HEK293 (cell line): ENCODE data around the gene DOCK4.

ENCODE experiments used
- CTCF ChIA-PET: fragments of 350-600 bp; formaldehyde crosslinking; extraction: SDS; loops from one replicate; lab custom pipeline; 2021; ENCODE audit warnings: antibody characterized with exemption; lab: Yijun Ruan, JAX
- POLR2A ChIA-PET: fragments of 300-600 bp; formaldehyde crosslinking; extraction: SDS; loops from one replicate; lab custom pipeline; 2020; ENCODE audit warnings: antibody characterized with exemption, inconsistent platforms; lab: Yijun Ruan, JAX
- H3K27ac ChIP-seq: fragments of 200-500 bp; sonication (Bioruptor generic); 2 replicates; pipeline ENCODE4 v1.5.1; 2014; ENCODE audit warnings: low read depth, low read length, control low read depth, inconsistent platforms; ENCODE audit errors: extremely low read depth
- H3K36me3 ChIP-seq, 2 experiments: fragments of 200-500 bp in 1 of 2; sonication (Bioruptor generic) in 1 of 2; 1 replicate in 1 of 2; 2 replicates in 1 of 2; pipeline ENCODE4 v1.5.1; 2014 to 2017; ENCODE audit warnings: inconsistent platforms in 2 of 2, low read length in 2 of 2; ENCODE audit not compliant: control insufficient read depth in 2 of 2, insufficient read depth in 1 of 2
- H3K4me1 ChIP-seq: fragments of 200-500 bp; sonication (Bioruptor generic); 2 replicates; pipeline ENCODE4 v1.5.1; 2014; ENCODE audit warnings: mild to moderate bottlenecking, low read length, inconsistent platforms; ENCODE audit not compliant: control insufficient read depth, insufficient read depth
- H3K4me3 ChIP-seq: 2 replicates; pipeline ENCODE4 v1.5.1; 2011; ENCODE audit warnings: low read depth, mild to moderate bottlenecking, control low read depth, low read length, moderate library complexity
- H3K9me3 ChIP-seq: fragments of 200-500 bp; sonication (Bioruptor generic); 2 replicates; pipeline ENCODE4 v1.5.1; 2014; ENCODE audit warnings: low read depth, low read length, inconsistent platforms; ENCODE audit not compliant: control insufficient read depth, insufficient read depth
- BCL11B ChIP-seq: fragments of 450-650 bp; formaldehyde crosslinking; IDR thresholded peaks from 2 replicates; pipeline ENCODE4 v1.5.1; 2016; ENCODE audit warnings: low read depth, missing biosample characterization, missing genetic modification characterization
- KLF8 ChIP-seq: fragments of 450-650 bp; formaldehyde crosslinking; IDR thresholded peaks from 2 replicates; pipeline ENCODE4 v1.5.1; 2016; ENCODE audit warnings: missing biosample characterization, missing genetic modification characterization
- PRDM1 ChIP-seq: fragments of 450-650 bp; formaldehyde crosslinking; IDR thresholded peaks from 2 replicates; pipeline ENCODE4; 2016; ENCODE audit warnings: missing biosample characterization, missing genetic modification characterization
- REPIN1 ChIP-seq: fragments of 450-650 bp; formaldehyde crosslinking; IDR thresholded peaks from 2 replicates; pipeline ENCODE4 v1.5.1; 2017; ENCODE audit warnings: missing biosample characterization, missing genetic modification characterization, low read depth
- TRIM28 ChIP-seq: IDR thresholded peaks from 2 replicates; pipeline ENCODE4 v1.6.1; 2011; ENCODE audit warnings: low read length, control low read depth, borderline replicate concordance
- ZBTB8A ChIP-seq: fragments of 450-650 bp; formaldehyde crosslinking; IDR thresholded peaks from 2 replicates; pipeline ENCODE4 v1.5.1; 2016; ENCODE audit warnings: missing biosample characterization, missing genetic modification characterization
- ZNF10 ChIP-seq: fragments of 450-650 bp; formaldehyde crosslinking; IDR thresholded peaks from 2 replicates; pipeline ENCODE4 v1.5.1; 2017; ENCODE audit warnings: missing biosample characterization, missing genetic modification characterization
- ZNF157 ChIP-seq: fragments of 450-650 bp; formaldehyde crosslinking; IDR thresholded peaks from 2 replicates; pipeline ENCODE4 v1.5.1; 2016; ENCODE audit warnings: missing biosample characterization, missing genetic modification characterization
- ZNF174 ChIP-seq: fragments of 450-650 bp; formaldehyde crosslinking; IDR thresholded peaks from 2 replicates; pipeline ENCODE4 v1.5.0; 2017; ENCODE audit warnings: missing biosample characterization, mild to moderate bottlenecking, missing genetic modification characterization
- ZNF211 ChIP-seq: fragments of 450-650 bp; formaldehyde crosslinking; IDR thresholded peaks from 2 replicates; pipeline ENCODE4 v1.5.1; 2016; ENCODE audit warnings: low read depth, missing biosample characterization, missing genetic modification characterization
- ZNF311 ChIP-seq: fragments of 450-650 bp; formaldehyde crosslinking; IDR thresholded peaks from 2 replicates; pipeline ENCODE4 v1.5.1; 2017; ENCODE audit warnings: missing biosample characterization, missing genetic modification characterization, borderline replicate concordance
- ZNF335 ChIP-seq: fragments of 450-650 bp; formaldehyde crosslinking; conservative IDR thresholded peaks from 2 replicates; pipeline ENCODE4 v1.5.1; 2016; ENCODE audit warnings: missing biosample characterization, missing genetic modification characterization
- ZNF366 ChIP-seq: fragments of 450-650 bp; formaldehyde crosslinking; conservative IDR thresholded peaks from 2 replicates; pipeline ENCODE4 v1.5.1; 2016; ENCODE audit warnings: missing biosample characterization, missing genetic modification characterization
- ZNF394 ChIP-seq: fragments of 450-650 bp; formaldehyde crosslinking; IDR thresholded peaks from 2 replicates; pipeline ENCODE4 v1.5.1; 2016; ENCODE audit warnings: missing biosample characterization, missing genetic modification characterization, mild to moderate bottlenecking, moderate library complexity, borderline replicate concordance
- ZNF426 ChIP-seq: fragments of 450-650 bp; formaldehyde crosslinking; IDR thresholded peaks from 2 replicates; pipeline ENCODE4 v1.5.1; 2017; ENCODE audit warnings: missing biosample characterization, missing genetic modification characterization, mild to moderate bottlenecking, inconsistent platforms, moderate library complexity
- ZNF530 ChIP-seq: fragments of 450-650 bp; formaldehyde crosslinking; IDR thresholded peaks from 2 replicates; pipeline ENCODE4 v1.5.1; 2016; ENCODE audit warnings: low read depth, missing biosample characterization, missing genetic modification characterization
- ZNF555 ChIP-seq: fragments of 450-650 bp; formaldehyde crosslinking; conservative IDR thresholded peaks from 2 replicates; pipeline ENCODE4 v1.5.1; 2017; ENCODE audit warnings: missing biosample characterization, mild to moderate bottlenecking, missing genetic modification characterization, inconsistent platforms
- ZNF585B ChIP-seq: fragments of 450-650 bp; formaldehyde crosslinking; IDR thresholded peaks from 2 replicates; pipeline ENCODE4 v1.5.1; 2016; ENCODE audit warnings: missing biosample characterization, missing genetic modification characterization
- ZNF624 ChIP-seq: fragments of 450-650 bp; formaldehyde crosslinking; IDR thresholded peaks from 2 replicates; pipeline ENCODE4 v1.5.1; 2017; ENCODE audit warnings: missing biosample characterization, missing genetic modification characterization
- ZNF639 ChIP-seq: fragments of 450-650 bp; formaldehyde crosslinking; IDR thresholded peaks from 2 replicates; pipeline ENCODE4 v1.5.1; 2016; ENCODE audit warnings: missing biosample characterization, missing genetic modification characterization
- ZNF670 ChIP-seq: fragments of 450-650 bp; formaldehyde crosslinking; IDR thresholded peaks from 2 replicates; pipeline ENCODE4 v1.5.1; 2016; ENCODE audit warnings: missing biosample characterization, missing genetic modification characterization, low read depth
- ZNF707 ChIP-seq: fragments of 450-650 bp; formaldehyde crosslinking; IDR thresholded peaks from 2 replicates; pipeline ENCODE4 v1.5.1; 2016; ENCODE audit warnings: missing biosample characterization, missing genetic modification characterization
- ZNF747 ChIP-seq: fragments of 450-650 bp; formaldehyde crosslinking; IDR thresholded peaks from 2 replicates; pipeline ENCODE4 v1.5.1; 2016; ENCODE audit warnings: missing biosample characterization, missing genetic modification characterization
- ZNF792 ChIP-seq: fragments of 450-650 bp; formaldehyde crosslinking; IDR thresholded peaks from 2 replicates; pipeline ENCODE4 v1.5.1; 2016; ENCODE audit warnings: missing biosample characterization, missing genetic modification characterization
- TF ChIP-seq, protein P1 (sequence below): fragments of 450-650 bp; formaldehyde crosslinking; IDR thresholded peaks from 2 replicates; pipeline ENCODE4 v1.5.1; 2016; ENCODE audit warnings: missing biosample characterization, missing genetic modification characterization, low read depth
- TF ChIP-seq, protein P2 (sequence below): fragments of 450-650 bp; formaldehyde crosslinking; IDR thresholded peaks from 2 replicates; pipeline ENCODE4 v1.5.1; 2017; ENCODE audit warnings: missing biosample characterization, missing genetic modification characterization
- TF ChIP-seq, protein P3 (sequence below): fragments of 450-650 bp; formaldehyde crosslinking; IDR thresholded peaks from 2 replicates; pipeline ENCODE4 v1.5.1; 2016; ENCODE audit warnings: missing biosample characterization, missing genetic modification characterization
- TF ChIP-seq, protein P4 (sequence below): fragments of 450-650 bp; formaldehyde crosslinking; IDR thresholded peaks from 2 replicates; pipeline ENCODE4 v1.5.1; 2016; ENCODE audit warnings: missing biosample characterization, missing genetic modification characterization

Gene DOCK4

GRCh38 chr7:112214883-112215282 lies 8.7 kb upstream of the DOCK4 start:
- Histone ChIP-seq H3K4me3 (no peak overlapping the region), H3K27ac (no peak overlapping the region), H3K4me1 (peaks cover 2% of the 10 kb centered on the region; the same call in 1 of the 2 replicates), H3K9me3 (no peaks in the 10 kb centered on the region)
- POLR2A ChIA-PET = interaction anchor here (1.2 kb wide), 1 partner anchor 9 kb away, joined by 4 read pairs; the partner anchor contains the start of genes DOCK4 and ZNF277
- no peak for TF ChIP-seq ZNF394
- no peak for TF ChIP-seq ZNF426 (tag by site-specific recombination)
- TF ChIP-seq ZBTB8A (tag by site-specific recombination) = no peak
- no peak for TF ChIP-seq ZNF211 (tag by site-specific recombination)
- no peak for TF ChIP-seq ZNF670 (tag by site-specific recombination)
- TF ChIP-seq ZNF335 = no peak
- TF ChIP-seq, protein P1, sequence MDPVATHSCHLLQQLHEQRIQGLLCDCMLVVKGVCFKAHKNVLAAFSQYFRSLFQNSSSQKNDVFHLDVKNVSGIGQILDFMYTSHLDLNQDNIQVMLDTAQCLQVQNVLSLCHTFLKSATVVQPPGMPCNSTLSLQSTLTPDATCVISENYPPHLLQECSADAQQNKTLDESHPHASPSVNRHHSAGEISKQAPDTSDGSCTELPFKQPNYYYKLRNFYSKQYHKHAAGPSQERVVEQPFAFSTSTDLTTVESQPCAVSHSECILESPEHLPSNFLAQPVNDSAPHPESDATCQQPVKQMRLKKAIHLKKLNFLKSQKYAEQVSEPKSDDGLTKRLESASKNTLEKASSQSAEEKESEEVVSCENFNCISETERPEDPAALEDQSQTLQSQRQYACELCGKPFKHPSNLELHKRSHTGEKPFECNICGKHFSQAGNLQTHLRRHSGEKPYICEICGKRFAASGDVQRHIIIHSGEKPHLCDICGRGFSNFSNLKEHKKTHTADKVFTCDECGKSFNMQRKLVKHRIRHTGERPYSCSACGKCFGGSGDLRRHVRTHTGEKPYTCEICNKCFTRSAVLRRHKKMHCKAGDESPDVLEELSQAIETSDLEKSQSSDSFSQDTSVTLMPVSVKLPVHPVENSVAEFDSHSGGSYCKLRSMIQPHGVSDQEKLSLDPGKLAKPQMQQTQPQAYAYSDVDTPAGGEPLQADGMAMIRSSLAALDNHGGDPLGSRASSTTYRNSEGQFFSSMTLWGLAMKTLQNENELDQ (tag by site-specific recombination) = no peak
- no peak for TF ChIP-seq ZNF585B (tag by site-specific recombination)
- TF ChIP-seq, protein P2, sequence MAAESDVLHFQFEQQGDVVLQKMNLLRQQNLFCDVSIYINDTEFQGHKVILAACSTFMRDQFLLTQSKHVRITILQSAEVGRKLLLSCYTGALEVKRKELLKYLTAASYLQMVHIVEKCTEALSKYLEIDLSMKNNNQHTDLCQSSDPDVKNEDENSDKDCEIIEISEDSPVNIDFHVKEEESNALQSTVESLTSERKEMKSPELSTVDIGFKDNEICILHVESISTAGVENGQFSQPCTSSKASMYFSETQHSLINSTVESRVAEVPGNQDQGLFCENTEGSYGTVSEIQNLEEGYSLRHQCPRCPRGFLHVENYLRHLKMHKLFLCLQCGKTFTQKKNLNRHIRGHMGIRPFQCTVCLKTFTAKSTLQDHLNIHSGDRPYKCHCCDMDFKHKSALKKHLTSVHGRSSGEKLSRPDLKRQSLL (tag by site-specific recombination) = no peak
- TF ChIP-seq ZNF311 (tag by site-specific recombination) = no peak
- no peak for TF ChIP-seq PRDM1 (tag by site-specific recombination)
- TF ChIP-seq, protein P3, sequence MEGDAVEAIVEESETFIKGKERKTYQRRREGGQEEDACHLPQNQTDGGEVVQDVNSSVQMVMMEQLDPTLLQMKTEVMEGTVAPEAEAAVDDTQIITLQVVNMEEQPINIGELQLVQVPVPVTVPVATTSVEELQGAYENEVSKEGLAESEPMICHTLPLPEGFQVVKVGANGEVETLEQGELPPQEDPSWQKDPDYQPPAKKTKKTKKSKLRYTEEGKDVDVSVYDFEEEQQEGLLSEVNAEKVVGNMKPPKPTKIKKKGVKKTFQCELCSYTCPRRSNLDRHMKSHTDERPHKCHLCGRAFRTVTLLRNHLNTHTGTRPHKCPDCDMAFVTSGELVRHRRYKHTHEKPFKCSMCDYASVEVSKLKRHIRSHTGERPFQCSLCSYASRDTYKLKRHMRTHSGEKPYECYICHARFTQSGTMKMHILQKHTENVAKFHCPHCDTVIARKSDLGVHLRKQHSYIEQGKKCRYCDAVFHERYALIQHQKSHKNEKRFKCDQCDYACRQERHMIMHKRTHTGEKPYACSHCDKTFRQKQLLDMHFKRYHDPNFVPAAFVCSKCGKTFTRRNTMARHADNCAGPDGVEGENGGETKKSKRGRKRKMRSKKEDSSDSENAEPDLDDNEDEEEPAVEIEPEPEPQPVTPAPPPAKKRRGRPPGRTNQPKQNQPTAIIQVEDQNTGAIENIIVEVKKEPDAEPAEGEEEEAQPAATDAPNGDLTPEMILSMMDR (tag by site-specific recombination) = no peak
- TF ChIP-seq, all 188 proteins: peak for 0
- CTCF ChIA-PET = interaction anchor here (0.7 kb wide), 1 partner anchor 40 kb away, joined by 3 read pairs; no protein-coding TSS in a partner anchor
- no peaks in the 10 kb centered on the region for H3K36me3 ChIP-seq

DNA sequence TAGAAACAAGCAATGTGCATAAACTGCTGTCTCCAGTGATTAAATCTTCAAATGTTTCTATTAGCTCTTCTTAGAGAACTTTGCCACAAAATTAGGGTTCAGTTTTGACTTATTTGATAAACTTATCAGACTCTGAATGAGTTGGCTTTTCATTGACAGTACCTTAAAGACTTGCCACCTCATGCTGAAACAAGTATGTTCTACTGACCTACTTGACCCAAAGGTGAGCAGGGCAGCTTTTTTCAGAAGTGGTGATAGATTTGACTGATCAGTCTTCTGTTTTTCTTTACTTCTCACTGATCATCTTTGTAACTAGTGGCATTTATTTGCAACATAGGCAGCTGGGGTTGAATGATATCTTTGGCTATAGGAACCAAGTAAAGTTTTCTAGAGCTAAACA lies 8.1 kb upstream of the DOCK4 start:
- TF ChIP-seq KLF8 (tag by site-specific recombination) (no peak), ZNF639 (tag by site-specific recombination) (no peak), ZNF530 (tag by site-specific recombination) (no peak), REPIN1 (tag by site-specific recombination) (no peak), BCL11B (no peak), ZNF707 (tag by site-specific recombination) (no peak), ZNF747 (no peak), ZNF10 (tag by site-specific recombination) (no peak), TRIM28 (no peak), ZNF174 (tag by site-specific recombination) (no peak), ZNF792 (tag by site-specific recombination) (no peak), ZNF555 (no peak), ZNF624 (no peak), ZNF366 (tag by site-specific recombination) (no peak), ZNF157 (no peak)
- TF ChIP-seq, protein P4, sequence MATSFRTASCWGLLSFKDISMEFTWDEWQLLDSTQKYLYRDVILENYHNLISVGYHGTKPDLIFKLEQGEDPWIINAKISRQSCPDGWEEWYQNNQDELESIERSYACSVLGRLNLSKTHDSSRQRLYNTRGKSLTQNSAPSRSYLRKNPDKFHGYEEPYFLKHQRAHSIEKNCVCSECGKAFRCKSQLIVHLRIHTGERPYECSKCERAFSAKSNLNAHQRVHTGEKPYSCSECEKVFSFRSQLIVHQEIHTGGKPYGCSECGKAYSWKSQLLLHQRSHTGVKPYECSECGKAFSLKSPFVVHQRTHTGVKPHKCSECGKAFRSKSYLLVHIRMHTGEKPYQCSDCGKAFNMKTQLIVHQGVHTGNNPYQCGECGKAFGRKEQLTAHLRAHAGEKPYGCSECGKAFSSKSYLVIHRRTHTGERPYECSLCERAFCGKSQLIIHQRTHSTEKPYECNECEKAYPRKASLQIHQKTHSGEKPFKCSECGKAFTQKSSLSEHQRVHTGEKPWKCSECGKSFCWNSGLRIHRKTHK (tag by site-specific recombination) = no peak
- TF ChIP-seq, all 188 proteins: peak for 0
- POLR2A ChIA-PET = interaction anchor here (1.2 kb wide), 1 partner anchor 8 kb away, joined by 4 read pairs; the partner anchor contains the start of genes DOCK4 and ZNF277
- no peak overlapping the region for H3K27ac ChIP-seq
- CTCF ChIA-PET = interaction anchor here (0.7 kb wide), 1 partner anchor 41 kb away, joined by 3 read pairs; no protein-coding TSS in a partner anchor
- H3K4me3 ChIP-seq = no peak overlapping the region
- H3K36me3 ChIP-seq = no peaks in the 10 kb centered on the region
- H3K9me3 ChIP-seq = no peaks in the 10 kb centered on the region
- H3K4me1 ChIP-seq = peaks cover 2% of the 10 kb centered on the region; the same call in 1 of the 2 replicates
